HG03442 (cell line): ENCODE data around the gene TLCD1.
A peak's percentile ranks its signal among the peaks of the same experiment; 100 is the strongest.

ENCODE experiments used
- ATAC-seq: cut with Tn5 transposase; IDR thresholded peaks from one replicate; pipeline ENCODE4 v1.9.1; 2021; ENCODE audit warnings: mild to moderate bottlenecking, moderate library complexity; ENCODE audit not compliant: unreplicated experiment

Gene TLCD1, protein sequence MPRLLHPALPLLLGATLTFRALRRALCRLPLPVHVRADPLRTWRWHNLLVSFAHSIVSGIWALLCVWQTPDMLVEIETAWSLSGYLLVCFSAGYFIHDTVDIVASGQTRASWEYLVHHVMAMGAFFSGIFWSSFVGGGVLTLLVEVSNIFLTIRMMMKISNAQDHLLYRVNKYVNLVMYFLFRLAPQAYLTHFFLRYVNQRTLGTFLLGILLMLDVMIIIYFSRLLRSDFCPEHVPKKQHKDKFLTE

DNA sequence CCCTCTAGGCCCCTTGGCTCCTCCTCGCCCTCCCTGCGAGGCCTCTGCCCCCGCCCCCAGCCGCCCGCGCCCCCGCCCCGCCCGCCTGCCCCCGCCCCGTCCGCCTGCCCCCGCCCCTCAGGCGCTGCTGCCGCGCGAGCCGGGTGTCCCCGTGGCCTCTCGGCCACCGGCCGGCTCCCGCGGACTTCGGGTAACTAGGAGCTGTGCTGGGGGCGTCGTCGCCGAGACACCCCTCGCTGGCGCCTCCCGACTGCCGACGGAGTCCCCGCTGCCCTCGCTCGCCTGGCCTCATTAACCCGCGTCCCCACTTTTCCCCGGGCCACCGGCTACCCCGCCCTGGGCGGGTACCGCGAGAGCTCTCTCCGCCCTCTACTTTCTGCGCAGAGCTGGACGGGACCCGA is at the start of gene TLCD1:
Gene TLCD1 (minus strand): TSS at position 8 of the 401 bp plus-strand sequence. CDS start 136 bp downstream, outside the sequence.
- ATAC-seq: peak; percentile 6

DNA sequence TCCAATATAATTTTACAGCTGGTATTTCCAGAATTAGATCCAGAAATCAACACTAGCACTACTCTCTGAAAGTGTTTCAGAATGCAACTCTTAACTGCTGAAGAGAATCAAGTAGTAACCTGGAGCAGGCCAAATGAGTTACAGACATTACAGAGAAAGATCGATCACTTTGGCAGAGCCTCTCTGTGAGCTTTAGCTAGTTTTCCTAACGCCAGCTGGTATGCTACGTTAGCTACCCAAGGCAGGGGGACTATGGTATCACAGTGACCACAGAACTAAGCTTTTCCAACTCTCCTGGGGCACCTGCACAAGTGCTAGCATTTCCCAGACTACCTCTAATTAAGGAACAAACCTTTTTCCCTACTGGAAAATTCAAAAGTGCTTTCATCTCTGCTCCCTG is 48.2 kb upstream of the TLCD1 start:
- no peak for ATAC-seq

DNA sequence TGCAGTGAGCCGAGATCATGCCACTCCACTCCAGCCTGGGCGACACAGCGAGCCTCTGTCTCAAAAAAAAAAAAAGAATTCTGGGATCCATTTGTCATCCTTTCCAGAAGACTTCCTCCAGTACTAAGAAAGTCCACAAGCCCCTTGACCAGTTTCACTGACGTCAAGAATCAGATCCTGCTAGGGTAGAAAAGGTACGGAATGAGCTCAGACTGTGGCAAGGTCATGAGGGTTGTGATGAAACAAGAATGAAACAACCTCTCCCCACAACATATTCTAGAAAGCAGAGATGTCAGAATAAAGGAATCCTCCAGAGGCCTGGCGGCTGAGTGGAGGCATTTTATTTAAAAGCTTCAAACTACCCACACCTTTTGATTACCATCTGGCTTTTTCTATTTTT is 47.7 kb upstream of the TLCD1 start:
- ATAC-seq: no peak

DNA sequence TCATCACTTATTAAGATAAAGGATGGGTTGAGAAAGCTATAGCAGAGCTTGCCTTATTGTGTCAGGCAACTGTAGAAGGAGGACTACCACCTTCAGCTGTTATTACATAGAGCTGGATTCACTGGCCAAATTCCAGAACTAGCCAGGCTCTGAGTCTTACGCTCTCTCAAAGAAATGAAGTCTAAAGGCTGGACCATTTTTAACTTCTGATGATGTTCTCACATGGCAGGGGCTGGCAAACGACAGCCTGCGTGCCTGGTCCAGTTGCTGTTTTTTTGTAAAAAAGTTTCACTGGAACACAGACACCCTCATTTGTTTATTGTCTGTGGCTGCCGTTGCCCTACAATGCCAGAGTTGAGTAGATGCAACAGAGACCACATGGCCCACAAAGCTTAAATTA is 39.0 kb upstream of the TLCD1 start:
- no peak for ATAC-seq

DNA sequence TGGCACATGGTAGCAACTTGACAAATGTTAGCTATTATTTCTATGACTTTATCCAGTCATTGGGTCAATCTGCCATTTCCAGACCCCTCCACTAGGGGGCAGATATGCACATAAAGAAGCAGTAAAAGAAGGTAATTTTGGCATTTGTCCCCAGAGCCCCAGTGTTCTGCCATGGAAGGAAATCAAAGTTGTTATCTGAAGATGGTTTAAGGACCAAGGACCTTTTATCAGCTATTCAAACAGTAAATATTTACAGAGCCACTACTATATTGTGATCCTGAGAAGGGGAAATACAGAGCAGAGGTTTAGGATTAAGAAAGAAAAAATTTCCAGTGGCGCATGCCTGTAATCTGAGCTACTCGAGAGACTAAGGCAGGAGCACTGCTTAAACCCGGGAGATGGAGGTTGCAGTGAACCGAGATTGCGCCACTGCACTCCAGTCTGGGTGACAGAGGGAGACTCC is 37.8 kb upstream of the TLCD1 start:
- ATAC-seq: no peak

DNA sequence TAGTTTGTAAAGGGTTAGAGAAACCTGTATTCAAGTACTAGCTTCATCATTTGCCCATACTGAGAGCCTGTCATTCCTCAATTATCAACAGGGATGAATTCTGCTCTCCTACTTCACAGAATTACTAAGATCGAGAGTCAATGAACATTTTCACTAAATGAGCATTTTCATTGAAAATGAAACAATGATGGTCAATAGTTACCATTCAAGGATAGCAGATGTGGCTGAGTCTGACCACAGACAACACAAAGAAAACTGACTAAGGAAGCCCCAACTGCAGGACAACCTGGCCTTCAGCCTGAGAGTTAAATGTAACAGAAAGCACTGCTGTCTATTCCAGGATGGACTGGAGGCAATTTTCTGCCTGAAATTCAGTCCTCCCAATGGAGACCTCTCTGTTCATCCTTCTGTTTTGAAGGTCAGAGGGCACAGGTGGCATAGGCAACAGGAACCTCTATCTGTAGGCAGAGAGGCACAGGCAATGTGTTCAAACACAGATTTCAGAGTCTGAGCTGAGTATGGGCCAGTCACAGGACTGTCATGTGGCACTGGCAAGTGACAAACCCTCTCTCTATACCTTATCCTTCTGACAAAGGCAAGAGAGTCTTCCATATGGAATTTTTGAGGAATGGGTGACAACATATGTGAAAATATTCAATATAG is 37.2 kb upstream of the TLCD1 start:
- ATAC-seq: no peak

DNA sequence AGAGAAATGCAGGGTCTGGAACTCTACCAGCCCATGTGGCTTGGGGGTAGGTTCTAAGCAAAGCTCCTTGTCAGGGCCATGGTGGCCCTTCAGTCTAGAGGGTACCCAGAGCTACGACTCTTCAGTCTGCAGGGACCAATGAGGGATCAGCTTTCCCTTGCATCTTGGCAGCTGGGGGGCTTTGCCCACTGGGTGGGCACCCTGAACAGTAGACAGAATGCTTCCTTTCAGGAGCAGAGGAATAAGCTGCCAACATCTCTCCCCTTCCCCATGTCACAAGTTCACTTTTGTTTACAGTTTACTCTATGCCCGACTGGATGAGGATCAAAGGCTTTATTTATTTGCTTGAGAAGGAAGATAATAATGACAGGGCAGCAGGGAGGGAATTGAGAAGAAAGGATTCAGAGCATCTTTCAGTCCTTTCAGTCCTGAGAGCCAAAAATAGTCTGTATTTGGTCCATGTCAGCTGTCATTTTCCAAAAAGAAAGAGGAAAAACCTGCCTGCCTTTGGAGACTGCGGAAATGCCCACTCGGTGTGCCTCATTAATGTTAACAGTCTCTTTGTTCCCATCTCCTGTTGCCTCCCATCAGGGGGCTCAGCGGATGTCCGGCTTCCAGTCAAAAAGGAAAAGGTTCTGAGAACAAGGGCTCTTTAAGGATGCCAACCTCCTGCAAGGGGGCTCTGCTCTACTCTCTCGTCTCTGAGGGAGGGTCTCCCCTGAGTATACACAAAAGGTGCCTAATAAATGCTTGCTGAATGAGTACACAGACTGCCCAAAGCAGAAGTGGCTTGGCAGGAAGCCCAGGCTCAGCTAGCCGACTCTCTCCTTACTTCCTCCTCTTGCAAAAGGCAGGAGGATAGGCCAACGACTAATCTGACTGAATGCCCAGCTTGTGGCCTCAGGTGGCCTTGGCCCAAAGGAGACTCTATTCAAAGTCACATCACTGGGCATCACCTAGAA is 34.8 kb upstream of the TLCD1 start:
- no peak for ATAC-seq

DNA sequence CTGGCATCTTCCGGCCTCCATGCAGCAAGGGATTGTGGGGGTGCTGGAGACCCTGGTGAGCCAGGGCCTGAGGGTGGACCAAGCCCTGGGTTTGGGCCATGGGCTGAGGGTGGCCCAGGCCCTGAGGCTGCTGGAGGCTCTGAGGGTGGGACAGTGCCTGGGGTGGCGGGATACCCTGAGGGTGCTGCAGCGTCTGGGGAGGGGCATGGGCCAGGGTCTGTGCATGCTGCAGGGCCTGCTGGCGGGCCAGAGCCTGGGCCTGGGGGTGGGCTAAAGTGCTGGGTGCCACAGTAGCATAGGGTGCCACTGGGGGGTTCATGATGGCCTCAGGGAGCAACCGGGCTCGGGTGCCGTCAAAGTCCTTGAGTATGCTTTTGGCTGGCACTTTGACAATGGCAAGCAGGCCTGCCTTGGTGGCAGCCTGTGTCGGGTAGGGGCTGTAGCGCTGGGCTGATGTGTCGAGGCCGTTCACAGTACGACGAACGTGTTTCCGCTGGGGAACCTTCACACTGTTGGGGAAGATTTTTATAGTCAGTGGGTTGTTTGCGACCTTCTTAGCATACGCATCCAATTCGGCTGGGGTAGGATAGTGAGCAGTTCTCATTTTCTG is 33.3 kb upstream of the TLCD1 start:
- no peak for ATAC-seq

DNA sequence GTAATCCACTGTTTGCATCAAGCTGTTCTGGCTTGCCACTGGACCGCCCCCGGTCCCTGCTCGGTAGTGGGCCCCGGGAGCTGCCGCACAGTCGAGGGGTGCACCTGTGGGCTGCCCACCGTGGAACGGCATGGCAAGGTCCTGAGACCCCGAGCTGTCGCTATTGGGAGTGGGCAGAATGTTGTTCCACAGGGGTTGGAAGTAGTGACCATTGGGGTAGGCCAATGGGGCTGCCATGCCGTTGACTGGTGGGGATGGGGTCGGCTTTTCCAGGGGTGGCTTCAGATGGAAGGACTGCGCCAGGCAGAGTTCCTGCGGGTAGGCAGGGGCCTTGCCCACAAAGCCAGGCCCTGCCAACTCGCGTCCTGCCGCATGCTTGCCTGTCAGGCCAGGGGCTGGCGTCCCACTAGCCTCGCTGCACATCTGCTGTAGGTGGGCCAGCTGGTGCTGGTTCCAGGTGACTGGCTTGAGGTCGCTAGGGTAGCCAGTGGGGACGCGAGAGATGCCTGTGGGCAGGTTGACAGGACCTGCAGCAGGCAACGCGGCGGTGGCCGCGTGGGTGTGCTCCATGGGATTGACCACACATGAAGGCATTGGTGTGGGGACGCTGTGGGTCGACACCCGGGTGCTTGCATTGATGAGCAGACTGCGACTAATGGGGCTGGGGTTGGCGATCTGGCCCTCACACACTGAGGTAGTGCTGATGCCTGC is 32.5 kb upstream of the TLCD1 start:
- no peak for ATAC-seq

DNA sequence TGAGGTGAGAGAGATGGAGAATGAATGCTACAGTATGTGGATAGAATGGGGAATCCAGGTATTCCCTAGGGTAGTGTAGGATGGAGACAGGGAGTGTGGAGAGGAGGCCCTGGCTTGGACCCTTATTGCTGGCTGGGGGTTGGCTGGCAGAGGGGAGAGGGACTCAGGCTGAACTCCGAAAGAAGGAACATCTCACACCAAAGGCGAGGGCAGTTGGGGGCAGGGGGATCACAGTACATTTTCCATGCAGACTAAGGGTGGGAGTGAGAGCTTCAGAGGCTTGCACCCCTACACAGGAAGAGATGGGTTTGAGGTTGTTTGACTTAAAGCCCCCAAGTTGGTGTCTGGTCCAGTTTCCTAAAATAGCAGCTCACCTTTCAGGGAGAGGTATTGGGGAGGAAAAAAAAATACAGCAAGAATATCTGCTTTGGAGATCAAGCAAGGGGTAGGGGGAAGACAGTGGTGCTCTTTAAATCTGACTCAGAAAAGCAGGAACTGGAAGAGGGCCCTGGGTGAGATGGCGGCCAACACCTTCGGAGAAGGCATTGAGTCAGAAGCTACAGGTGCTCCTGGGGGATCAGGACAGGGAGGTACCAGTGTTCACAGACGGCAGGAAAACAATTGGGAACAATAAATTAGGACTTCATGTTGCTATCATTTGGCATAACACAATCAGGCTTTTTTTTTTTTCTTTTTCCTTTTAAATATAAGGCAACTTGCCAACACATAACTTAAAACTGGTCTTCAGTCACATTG is 30.2 kb upstream of the TLCD1 start:
- no peak for ATAC-seq

DNA sequence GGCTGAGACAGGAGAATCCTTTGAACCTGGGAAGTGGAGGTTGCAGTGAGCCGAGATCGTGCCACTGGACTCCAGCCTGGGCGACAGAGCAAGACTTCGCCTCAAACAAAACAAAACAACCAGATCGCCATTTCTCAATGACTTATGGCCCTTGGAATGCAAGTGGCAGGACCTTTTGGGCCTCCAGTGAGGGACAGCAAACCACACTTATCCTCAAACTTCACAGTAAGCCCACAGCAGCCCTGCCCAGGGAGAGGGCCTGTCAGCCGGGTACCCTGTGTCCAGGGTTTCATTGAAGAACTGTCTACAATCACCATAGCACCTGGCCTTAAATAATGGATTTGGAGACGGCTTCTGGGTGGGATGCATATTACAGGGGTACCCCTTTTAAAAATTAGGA is 29.5 kb upstream of the TLCD1 start:
- no peak for ATAC-seq

DNA sequence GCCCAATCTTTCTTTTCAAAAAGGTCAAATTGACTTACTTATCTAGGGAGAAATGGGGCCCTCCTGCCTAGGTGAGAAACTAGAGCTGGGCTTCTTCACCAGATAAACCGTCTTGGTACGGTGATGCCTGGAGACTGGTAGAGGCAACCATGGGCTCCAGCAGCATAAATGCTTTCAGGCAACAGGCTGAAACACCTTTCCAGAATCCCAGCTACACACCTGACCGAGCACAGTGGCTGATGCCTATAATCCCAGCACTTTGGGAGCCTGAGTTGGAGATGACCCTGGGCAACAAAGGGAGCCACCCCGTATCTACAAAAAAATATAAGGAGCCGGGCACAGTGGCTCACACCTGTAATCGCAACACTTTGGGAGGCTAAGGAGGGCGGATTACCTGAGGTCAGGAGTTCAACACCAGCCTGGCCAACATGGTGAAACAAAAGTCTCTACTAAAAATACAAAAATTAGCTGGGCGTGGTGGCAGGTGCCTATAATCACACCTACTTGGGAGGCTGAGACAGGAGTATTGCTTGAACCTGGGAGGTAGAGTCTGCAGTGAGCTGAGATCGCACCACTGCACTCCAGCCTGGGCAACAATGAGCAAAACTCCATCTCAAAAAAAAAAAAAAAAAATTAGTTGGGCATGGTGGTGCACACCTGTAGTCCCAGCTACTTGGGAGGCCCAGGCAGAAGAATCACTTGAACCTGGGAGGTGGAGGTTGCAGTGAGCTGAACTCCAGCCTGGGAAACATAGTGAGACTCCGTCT is 25.8 kb upstream of the TLCD1 start:
- no peak for ATAC-seq

DNA sequence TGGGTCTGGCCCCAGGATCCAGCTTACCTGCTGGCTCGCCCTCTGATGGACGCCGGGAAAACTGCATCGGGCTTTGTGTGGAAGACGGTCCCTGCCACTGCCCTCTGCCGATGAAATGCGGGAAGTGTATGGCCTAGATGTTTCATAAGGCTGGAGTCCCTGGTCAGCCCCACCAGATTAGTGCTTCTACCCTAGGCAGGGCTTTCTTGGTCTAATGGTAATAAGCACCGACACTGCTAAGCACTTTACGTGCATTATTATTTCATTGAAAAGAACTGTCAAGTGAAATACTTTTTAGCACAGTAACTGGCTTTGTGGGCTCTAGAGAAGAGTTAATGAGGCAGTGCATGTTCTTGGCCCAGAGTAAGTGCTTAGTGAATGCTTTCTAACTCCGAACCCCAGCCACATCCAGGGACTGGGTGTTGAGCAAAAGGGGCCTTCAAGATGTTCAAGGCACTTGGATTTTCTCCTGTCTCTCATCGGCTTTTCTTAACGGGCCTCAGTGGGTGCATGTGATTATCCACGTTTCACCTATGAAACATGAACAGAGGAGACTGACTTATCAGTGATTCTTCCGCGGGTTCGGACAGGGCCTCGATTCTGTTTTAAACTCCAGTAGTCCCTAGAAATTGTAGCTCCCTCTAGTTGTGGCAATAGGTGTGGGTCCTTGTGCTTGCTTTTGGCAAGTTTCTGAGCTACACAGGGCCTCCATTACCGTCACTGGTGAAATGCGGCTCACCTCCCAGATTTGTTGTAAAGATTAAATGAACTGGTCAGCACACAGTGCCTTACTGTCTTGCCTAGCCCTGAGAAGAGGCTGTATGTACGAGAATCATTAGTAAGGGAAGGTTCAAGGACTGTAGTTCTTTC is 24.4 kb upstream of the TLCD1 start:
- peak; percentile 79 for ATAC-seq

DNA sequence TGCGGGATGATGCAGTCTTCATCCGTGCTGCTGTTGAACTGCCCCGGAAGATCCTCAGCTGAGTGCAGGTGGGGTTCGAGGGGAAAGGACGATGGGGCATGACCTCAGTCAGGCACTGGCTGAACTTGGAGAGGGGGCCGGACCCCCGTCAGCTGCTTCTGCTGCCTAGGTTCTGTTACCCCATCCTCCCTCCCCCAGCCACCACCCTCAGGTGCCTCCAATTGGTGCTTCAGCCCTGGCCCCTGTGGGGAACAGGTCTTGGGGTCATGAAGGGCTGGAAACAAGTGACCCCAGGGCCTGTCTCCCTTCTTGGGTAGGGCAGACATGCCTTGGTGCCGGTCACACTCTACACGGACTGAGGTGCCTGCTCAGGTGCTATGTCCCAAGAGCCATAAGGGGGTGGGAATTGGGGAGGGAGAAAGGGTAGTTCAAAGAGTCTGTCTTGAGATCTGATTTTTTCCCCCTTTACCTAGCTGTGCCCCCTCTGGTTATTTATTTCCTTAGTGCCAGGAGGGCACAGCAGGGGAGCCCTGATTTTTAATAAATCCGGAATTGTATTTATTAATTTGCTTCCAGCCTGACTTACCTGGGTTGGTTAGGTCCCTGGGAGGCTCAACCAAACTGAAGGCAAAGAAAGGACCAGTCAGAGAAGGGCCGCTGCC is 23.6 kb upstream of the TLCD1 start:
- ATAC-seq: no peak

DNA sequence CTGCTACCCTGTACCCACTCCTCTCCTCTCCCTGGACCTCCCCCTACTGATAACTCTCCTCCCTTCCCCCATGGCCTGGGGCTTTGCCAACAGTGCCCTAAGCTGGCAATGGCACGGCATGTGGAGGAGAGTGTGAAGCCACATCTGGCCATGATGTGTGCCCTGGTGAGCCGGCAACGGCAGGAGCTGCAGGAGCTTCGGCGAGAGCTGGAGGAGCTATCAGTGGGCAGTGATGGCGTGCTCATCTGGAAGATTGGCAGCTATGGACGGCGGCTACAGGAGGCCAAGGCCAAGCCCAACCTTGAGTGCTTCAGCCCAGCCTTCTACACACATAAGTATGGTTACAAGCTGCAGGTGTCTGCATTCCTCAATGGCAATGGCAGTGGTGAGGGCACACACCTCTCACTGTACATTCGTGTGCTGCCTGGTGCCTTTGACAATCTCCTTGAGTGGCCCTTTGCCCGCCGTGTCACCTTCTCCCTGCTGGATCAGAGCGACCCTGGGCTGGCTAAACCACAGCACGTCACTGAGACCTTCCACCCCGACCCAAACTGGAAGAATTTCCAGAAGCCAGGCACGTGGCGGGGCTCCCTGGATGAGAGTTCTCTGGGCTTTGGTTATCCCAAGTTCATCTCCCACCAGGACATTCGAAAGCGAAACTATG is 23.0 kb upstream of the TLCD1 start:
- ATAC-seq: no peak

DNA sequence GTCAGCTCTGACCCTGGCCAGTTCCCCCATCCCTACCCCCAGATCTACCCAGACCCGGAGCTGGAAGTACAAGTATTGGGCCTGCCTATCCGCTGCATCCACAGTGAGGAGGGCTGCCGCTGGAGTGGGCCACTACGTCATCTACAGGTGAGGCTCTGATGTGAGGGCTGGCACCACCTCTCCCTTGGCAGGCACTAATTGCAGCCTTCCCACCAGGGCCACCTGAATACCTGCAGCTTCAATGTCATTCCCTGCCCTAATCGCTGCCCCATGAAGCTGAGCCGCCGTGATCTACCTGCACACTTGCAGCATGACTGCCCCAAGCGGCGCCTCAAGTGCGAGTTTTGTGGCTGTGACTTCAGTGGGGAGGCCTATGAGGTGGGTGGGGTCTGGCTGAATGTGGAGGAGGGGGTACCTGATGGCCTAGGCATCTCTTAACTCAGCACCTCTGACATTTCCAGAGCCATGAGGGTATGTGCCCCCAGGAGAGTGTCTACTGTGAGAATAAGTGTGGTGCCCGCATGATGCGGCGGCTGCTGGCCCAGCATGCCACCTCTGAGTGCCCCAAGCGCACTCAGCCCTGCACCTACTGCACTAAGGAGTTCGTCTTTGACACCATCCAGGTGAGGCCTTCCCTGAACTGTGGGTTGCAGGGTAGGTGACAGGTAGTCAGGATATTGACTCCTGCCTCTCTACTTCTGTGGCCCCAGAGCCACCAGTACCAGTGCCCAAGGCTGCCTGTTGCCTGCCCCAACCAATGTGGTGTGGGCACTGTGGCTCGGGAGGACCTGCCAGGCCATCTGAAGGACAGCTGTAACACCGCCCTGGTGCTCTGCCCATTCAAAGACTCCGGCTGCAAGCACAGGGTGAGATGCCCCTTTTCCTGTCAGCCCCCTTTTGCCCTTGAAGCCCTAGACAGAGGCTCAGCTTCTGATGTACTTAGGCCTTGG is 22.0 kb upstream of the TLCD1 start:
- ATAC-seq: no peak
